PFSK-1 (cell line): ENCODE results near the gene GPRASP3.

Experiments used
- FOXP2 ChIP-seq: optimal IDR thresholded peaks from 2 replicates; pipeline ENCODE3; 2011; ENCODE audit warnings: borderline replicate concordance, control low read depth, inconsistent platforms; ENCODE audit not compliant: insufficient read depth; ENCODE audit errors: extremely low read length, extremely low read depth
- POLR2AphosphoS5 ChIP-seq: IDR thresholded peaks from 2 replicates; pipeline ENCODE4 v1.6.1; 2012; ENCODE audit warnings: low read depth, mild to moderate bottlenecking, control low read depth, low read length, moderate library complexity
- REST ChIP-seq, 2 experiments: IDR thresholded peaks; 2 replicates each; pipeline versions ENCODE4 v1.6.1 to v1.8.0; 2011 to 2012; ENCODE audit warnings: low read depth in 2 of 2, low read length in 2 of 2, control low read depth in 1 of 2, inconsistent platforms in 1 of 2, mild to moderate bottlenecking in 1 of 2, moderate library complexity in 1 of 2; ENCODE audit not compliant: insufficient read depth in 1 of 2
- SIN3A ChIP-seq: IDR thresholded peaks from 2 replicates; pipeline ENCODE4 v1.6.1; 2012; ENCODE audit warnings: mild to moderate bottlenecking, low read length, moderate library complexity, borderline replicate concordance; ENCODE audit not compliant: insufficient read depth
- TAF1 ChIP-seq: IDR thresholded peaks from 2 replicates; pipeline ENCODE4 v1.6.1; 2012; ENCODE audit warnings: low read length, control low read depth, borderline replicate concordance; ENCODE audit not compliant: insufficient read depth

The GPRASP3 gene

GRCh38 chrX:102696306-102696705 lies 24.2 kb upstream of the GPRASP3 start:
- no peak for TF ChIP-seq TAF1
- TF ChIP-seq POLR2AphosphoS5: no peak
- no peak for TF ChIP-seq SIN3A
- no peak for TF ChIP-seq REST (IDR thresholded peaks at IDR 0.05; ENCODE audit: insufficient read depth in 1 of 2, low read depth in 2 of 2, low read length in 2 of 2)
- no peak for TF ChIP-seq FOXP2

- TF ChIP-seq FOXP2 (no peak), POLR2AphosphoS5 (no peak), REST (IDR thresholded peaks at IDR 0.05; ENCODE audit: insufficient read depth in 1 of 2, low read depth in 2 of 2, low read length in 2 of 2) (no peak), SIN3A (no peak), TAF1 (no peak)
Observed at GRCh38 chrX:102697494-102697893, 23.0 kb upstream of the GPRASP3 start.

GRCh38 chrX:102708900-102709299 lies 11.6 kb upstream of the GPRASP3 start:
- TF ChIP-seq REST (IDR thresholded peaks at IDR 0.05; ENCODE audit: insufficient read depth in 1 of 2, low read depth in 2 of 2, low read length in 2 of 2) (no peak), FOXP2 (no peak), SIN3A (no peak), TAF1 (no peak), POLR2AphosphoS5 (no peak)

- TF ChIP-seq FOXP2 (no peak), REST (IDR thresholded peaks at IDR 0.05; ENCODE audit: insufficient read depth in 1 of 2, low read depth in 2 of 2, low read length in 2 of 2) (no peak), POLR2AphosphoS5 (no peak), TAF1 (no peak), SIN3A (no peak)
Observed at GRCh38 chrX:102711872-102712215, 8.7 kb upstream of the GPRASP3 start.

- no peak for TF ChIP-seq POLR2AphosphoS5
- TF ChIP-seq FOXP2: no peak
- TF ChIP-seq REST (IDR thresholded peaks at IDR 0.05; ENCODE audit: insufficient read depth in 1 of 2, low read depth in 2 of 2, low read length in 2 of 2): no peak
- no peak for TF ChIP-seq TAF1
- no peak for TF ChIP-seq SIN3A
Observed at GRCh38 chrX:102712216-102712966, 8.2 kb upstream of the GPRASP3 start, which contains the start of gene GPRASP2. Gene GPRASP2, plus strand, starts transcription at chrX:102712448. Its CDS starts 2,422 bp downstream, at chrX:102714870.
